Measurements from ENCODE around the gene MIER3. TPM values are rescaled to one million over a fixed set of nuclear protein-coding genes. Genes with fewer than 3 reads are reported as not detected.

The MIER3 gene
- total RNA-seq, 1 donor from 2014 or later = 5.5 TPM

DNA sequence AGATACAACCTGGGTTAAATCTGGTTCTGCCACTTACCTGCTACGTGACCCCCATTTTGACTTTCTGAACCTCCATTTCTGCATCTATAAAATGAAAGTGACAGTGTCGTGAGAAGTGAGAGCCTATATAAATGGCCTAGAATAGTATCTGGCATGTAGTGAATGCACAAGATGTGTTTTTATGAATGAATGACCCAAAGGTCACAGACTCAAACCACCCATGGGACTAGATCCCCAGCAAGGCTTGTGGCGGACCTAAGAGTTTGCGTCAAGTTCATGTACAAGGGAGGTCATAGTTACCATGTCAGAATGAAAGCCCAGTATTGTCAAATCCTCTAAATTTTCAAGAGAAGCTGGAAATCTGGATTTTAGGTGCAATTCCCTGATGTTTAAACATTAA lies 53.7 kb downstream of the MIER3 start:
- no peak for DNase-seq (ENCODE audit: low spot score in 2 of 2)
- peaks cover 0 to 8% of the 10 kb centered on the region in 2 donors for H3K36me3 ChIP-seq
- no peaks in the 10 kb centered on the region for H3K9me3 ChIP-seq
- intact Hi-C loops (cut with DNase I) = no loop called here
- no peaks in the 10 kb centered on the region for H3K4me1 ChIP-seq
- no peak overlapping the region for H3K27ac ChIP-seq
- H3K27me3 ChIP-seq = no peaks in the 10 kb centered on the region
- TF ChIP-seq, protein P1, sequence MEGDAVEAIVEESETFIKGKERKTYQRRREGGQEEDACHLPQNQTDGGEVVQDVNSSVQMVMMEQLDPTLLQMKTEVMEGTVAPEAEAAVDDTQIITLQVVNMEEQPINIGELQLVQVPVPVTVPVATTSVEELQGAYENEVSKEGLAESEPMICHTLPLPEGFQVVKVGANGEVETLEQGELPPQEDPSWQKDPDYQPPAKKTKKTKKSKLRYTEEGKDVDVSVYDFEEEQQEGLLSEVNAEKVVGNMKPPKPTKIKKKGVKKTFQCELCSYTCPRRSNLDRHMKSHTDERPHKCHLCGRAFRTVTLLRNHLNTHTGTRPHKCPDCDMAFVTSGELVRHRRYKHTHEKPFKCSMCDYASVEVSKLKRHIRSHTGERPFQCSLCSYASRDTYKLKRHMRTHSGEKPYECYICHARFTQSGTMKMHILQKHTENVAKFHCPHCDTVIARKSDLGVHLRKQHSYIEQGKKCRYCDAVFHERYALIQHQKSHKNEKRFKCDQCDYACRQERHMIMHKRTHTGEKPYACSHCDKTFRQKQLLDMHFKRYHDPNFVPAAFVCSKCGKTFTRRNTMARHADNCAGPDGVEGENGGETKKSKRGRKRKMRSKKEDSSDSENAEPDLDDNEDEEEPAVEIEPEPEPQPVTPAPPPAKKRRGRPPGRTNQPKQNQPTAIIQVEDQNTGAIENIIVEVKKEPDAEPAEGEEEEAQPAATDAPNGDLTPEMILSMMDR (IDR thresholded peaks at IDR 0.05) = no peak
- no peak overlapping the region for H3K4me3 ChIP-seq

DNA sequence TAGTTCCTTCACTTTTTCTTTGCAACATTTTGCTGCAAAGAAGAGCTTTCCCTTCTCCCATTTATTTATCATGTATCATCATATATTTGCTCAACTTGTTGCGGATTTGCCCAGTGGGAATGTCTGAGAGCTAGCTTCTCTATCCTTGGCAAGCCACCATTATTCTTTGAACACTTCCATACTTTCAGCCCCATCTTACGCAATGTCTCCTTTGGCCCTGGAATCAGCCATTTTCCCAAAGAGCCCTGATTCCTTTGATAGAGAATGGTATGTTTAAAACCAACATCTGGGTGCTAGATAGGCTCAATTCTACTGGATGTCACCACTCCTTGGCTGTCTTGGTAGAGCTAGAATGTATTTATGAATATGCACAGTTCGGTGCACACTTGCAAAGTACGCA lies 55.2 kb downstream of the MIER3 start:
- TF ChIP-seq, protein P1 (IDR thresholded peaks at IDR 0.05) = no peak

DNA sequence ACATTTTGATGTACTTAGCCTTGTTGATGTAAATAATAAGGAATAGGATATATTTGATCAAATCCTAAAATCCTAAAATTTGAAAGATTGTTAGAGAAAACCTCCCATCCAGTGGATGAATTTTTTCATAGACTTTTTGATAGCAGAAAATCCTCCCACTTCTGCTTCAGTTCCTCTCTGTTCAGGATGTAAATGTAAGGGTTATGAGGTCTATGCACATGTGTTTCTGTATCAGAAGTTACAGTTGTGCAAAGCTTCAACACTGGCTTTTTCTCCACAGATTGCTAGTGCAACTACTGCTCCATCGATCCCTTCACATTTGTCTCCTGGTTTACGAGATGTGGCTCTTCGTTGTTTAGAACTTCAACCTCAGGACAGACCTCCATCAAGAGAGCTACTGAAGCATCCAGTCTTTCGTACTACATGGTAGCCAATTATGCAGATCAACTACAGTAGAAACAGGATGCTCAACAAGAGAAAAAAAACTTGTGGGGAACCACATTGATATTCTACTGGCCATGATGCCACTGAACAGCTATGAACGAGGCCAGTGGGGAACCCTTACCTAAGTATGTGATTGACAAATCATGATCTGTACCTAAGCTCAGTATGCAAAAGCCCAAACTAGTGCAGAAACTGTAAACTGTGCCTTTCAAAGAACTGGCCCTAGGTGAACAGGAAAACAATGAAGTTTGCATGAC lies 58.5 kb downstream of the MIER3 start:
- DNase-seq (ENCODE audit: low spot score in 2 of 2) = no peak
- H3K36me3 ChIP-seq = peaks cover 9 to 28% of the 10 kb centered on the region in 2 donors
- H3K4me1 ChIP-seq = no peaks in the 10 kb centered on the region
- H3K9me3 ChIP-seq = no peaks in the 10 kb centered on the region
- intact Hi-C loops (cut with DNase I) = no loop called here
- H3K27ac ChIP-seq = no peak overlapping the region
- no peaks in the 10 kb centered on the region for H3K27me3 ChIP-seq
- TF ChIP-seq, protein P1 (IDR thresholded peaks at IDR 0.05) = no peak
- H3K4me3 ChIP-seq = no peak overlapping the region

More for the DNA sequence above, 55.2 kb downstream of the MIER3 start:
- H3K36me3 ChIP-seq = peaks cover 0 to 8% of the 10 kb centered on the region in 2 donors
- H3K4me1 ChIP-seq = no peaks in the 10 kb centered on the region
- no peak overlapping the region for H3K27ac ChIP-seq
- H3K4me3 ChIP-seq = no peak overlapping the region
- H3K27me3 ChIP-seq = no peaks in the 10 kb centered on the region
- no peak for DNase-seq (ENCODE audit: low spot score in 2 of 2)
- intact Hi-C loops (cut with DNase I) = no loop called here
- H3K9me3 ChIP-seq = no peaks in the 10 kb centered on the region

DNA sequence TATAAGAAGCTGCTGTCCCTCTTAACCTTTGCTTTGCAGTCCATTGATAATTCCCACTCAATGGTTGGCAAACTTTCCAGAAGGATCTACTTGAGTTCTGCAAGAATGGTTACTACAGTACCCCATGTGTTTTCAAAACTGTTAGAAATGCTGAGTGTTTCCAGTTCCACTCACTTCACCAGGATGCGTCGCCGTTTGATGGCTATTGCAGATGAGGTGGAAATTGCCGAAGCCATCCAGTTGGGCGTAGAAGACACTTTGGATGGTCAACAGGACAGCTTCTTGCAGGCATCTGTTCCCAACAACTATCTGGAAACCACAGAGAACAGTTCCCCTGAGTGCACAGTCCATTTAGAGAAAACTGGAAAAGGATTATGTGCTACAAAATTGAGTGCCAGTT lies 70.4 kb downstream of the MIER3 start:
- no peaks in the 10 kb centered on the region for H3K27me3 ChIP-seq
- H3K4me1 ChIP-seq = no peaks in the 10 kb centered on the region
- H3K36me3 ChIP-seq = peaks cover 41 to 61% of the 10 kb centered on the region in 2 donors
- H3K27ac ChIP-seq = no peak overlapping the region
- no peaks in the 10 kb centered on the region for H3K9me3 ChIP-seq
- DNase-seq (ENCODE audit: low spot score in 2 of 2) = no peak
- H3K4me3 ChIP-seq = no peak overlapping the region
- TF ChIP-seq, protein P1 (IDR thresholded peaks at IDR 0.05) = no peak
- intact Hi-C loops (cut with DNase I) = no loop called here

DNA sequence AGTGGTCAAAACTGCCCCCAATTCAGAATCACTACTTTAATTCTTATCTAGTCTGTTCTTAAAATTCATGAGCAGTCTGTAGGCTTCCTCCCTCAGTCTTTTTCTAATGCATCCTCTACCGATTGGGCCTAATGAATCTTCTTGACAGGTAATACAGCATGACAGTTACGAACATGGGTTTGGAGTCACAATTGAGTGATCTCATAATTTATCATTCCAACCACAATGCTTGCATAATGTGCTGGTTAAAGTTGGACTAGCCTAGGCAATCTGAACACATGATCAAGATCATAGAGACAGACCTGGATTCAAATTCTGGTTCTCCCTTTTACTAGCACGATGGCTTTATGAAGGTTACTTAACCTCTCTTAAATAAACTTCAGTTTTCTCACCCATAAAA lies 75.6 kb downstream of the MIER3 start:
- no peaks in the 10 kb centered on the region for H3K4me1 ChIP-seq
- no peak overlapping the region for H3K27ac ChIP-seq
- intact Hi-C loops (cut with DNase I) = no loop called here
- no peaks in the 10 kb centered on the region for H3K9me3 ChIP-seq
- no peak overlapping the region for H3K4me3 ChIP-seq
- no peak for DNase-seq (ENCODE audit: low spot score in 2 of 2)
- H3K27me3 ChIP-seq = no peaks in the 10 kb centered on the region
- TF ChIP-seq, protein P1 (IDR thresholded peaks at IDR 0.05) = no peak
- H3K36me3 ChIP-seq = peaks cover 14 to 44% of the 10 kb centered on the region in 2 donors
